ENCODE data around the gene CSTA. TPM values are rescaled to one million over a fixed set of nuclear protein-coding genes. Genes with fewer than 3 reads are reported as not detected.

CSTA gene
- total and polyA plus RNA-seq, 2 of the 8 experiments (the other 6 are each of a cell fraction or from before 2014, with no cell fraction given): not detected

DNA sequence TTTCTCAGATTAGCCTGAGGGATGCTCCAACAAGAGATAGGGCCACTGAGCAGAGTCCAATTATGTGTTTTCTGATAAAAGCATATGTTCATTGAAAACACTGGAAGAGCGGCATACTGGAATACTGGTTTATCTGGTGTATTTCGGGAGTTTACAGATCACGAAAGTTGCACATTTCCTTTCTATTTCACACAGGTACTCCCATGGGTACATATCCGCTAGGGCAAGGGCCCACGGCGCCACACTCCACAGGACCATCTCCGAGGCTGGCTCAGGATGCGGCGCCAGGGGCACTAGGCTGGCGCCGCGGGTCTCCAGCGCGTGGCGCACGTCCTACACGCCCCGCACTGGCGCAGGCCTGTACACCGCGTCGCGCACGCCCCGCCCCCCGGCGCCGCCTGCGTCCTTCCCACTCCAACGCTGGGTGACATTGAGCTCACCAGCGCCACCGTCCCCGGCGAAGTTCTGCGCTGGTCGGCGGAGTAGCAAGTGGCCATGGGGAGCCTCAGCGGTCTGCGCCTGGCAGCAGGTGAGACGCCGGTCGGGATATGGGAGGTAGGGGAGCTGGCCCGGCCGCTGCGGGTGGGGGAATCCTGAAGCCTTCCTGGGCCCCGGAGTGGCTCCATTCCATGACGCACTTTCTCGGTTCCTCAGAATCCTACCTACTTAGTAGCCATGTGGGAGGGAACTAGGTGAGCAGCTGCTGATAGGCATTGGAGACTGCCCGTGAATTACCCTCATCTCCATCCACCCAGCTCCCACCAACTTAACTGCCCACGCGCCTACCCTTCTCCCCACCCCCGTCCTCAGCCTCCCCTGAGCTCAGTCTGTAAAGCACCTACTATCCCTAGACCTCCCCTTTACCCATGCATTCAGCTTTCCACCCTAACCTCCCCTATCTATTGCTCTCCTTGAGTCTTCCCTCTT is 59.0 kb downstream of the CSTA start, which contains the start of gene FAM162A (continued):
- TF ChIP-seq TBP (IDR thresholded peaks at IDR 0.05; ENCODE audit: low read depth, low read length) (peak; percentile 83), NRF1 (IDR thresholded peaks at IDR 0.05; ENCODE audit: low read depth, low read length) (no peak), RBBP5 (IDR thresholded peaks at IDR 0.05; ENCODE audit: borderline replicate concordance, low read depth, low read length) (peak; percentile 85; the same call in 1 of the 2 replicates), TAF7 (optimal IDR thresholded peaks at IDR 0.05; ENCODE audit: borderline replicate concordance, low read depth, low read length) (no peak), RAD21 (IDR thresholded peaks at IDR 0.05 in 1 of 2, conservative IDR thresholded peaks at IDR 0.05 in 1 of 2; ENCODE audit: low read depth in 2 of 2, low read length in 2 of 2) (peak; percentile 21 to 23; a peak in 2 of 4 replicates), MAFK (IDR thresholded peaks at IDR 0.05; ENCODE audit: low read depth, low read length) (no peak; the same call in 1 of the 2 replicates), RNF2 (IDR thresholded peaks at IDR 0.05; ENCODE audit: borderline replicate concordance, low read depth, low read length, missing control alignments, poor library complexity, severe bottlenecking) (no peak), SP4 (IDR thresholded peaks at IDR 0.05; ENCODE audit: low read length) (peak; percentile 58; the same call in 1 of the 2 replicates), POU5F1 (IDR thresholded peaks at IDR 0.05; ENCODE audit: low read depth, low read length) (no peak), EGR1 (IDR thresholded peaks at IDR 0.05; ENCODE audit: borderline replicate concordance, low read depth, low read length) (no peak), ZNF274 (IDR thresholded peaks at IDR 0.05; ENCODE audit: borderline replicate concordance, extremely low read depth, low read length) (no peak), SRF (IDR thresholded peaks at IDR 0.05; ENCODE audit: low read depth, low read length) (no peak), EZH2 (IDR thresholded peaks at IDR 0.05; ENCODE audit: low read depth, low read length, severe bottlenecking) (no peak), HDAC6 (IDR thresholded peaks at IDR 0.05; ENCODE audit: low read depth, low read length) (no peak), CBX5 (IDR thresholded peaks at IDR 0.05; ENCODE audit: low read depth, low read length) (no peak), CEBPB (IDR thresholded peaks at IDR 0.05; ENCODE audit: low read depth, low read length) (no peak), TEAD4 (IDR thresholded peaks at IDR 0.05; ENCODE audit: low read depth, low read length) (no peak), GABPA (IDR thresholded peaks at IDR 0.05; ENCODE audit: borderline replicate concordance, insufficient read depth, low read length) (no peak), FOSL1 (IDR thresholded peaks at IDR 0.05; ENCODE audit: insufficient read depth, low read depth, low read length) (no peak)
- TF ChIP-seq, protein P1, sequence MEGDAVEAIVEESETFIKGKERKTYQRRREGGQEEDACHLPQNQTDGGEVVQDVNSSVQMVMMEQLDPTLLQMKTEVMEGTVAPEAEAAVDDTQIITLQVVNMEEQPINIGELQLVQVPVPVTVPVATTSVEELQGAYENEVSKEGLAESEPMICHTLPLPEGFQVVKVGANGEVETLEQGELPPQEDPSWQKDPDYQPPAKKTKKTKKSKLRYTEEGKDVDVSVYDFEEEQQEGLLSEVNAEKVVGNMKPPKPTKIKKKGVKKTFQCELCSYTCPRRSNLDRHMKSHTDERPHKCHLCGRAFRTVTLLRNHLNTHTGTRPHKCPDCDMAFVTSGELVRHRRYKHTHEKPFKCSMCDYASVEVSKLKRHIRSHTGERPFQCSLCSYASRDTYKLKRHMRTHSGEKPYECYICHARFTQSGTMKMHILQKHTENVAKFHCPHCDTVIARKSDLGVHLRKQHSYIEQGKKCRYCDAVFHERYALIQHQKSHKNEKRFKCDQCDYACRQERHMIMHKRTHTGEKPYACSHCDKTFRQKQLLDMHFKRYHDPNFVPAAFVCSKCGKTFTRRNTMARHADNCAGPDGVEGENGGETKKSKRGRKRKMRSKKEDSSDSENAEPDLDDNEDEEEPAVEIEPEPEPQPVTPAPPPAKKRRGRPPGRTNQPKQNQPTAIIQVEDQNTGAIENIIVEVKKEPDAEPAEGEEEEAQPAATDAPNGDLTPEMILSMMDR (IDR thresholded peaks at IDR 0.05; ENCODE audit: control extremely low read depth in 1 of 3, insufficient read depth in 1 of 3, low read depth in 1 of 3, low read length in 3 of 3): peak; percentile 52 to 70 (median 53)

All from H1 (cell line).